Stomach smooth muscle (tissue), 2 donors: ENCODE measurements around the gene TMEM51.

Source experiments
- H3K27ac ChIP-seq: one replicate; pipeline ENCODE4 v1.7.0; 2013; ENCODE audit warnings: mild to moderate bottlenecking, low read length, inconsistent platforms
- H3K27me3 ChIP-seq, 2 donors: one replicate each; pipeline ENCODE4 v1.7.0; 2013; ENCODE audit warnings: low read length in 2 of 2; ENCODE audit not compliant: insufficient read depth in 2 of 2, control insufficient read depth in 1 of 2
- H3K36me3 ChIP-seq, 2 donors: one replicate each; pipeline ENCODE4 v1.7.0; 2013; ENCODE audit warnings: low read length in 2 of 2; ENCODE audit not compliant: control insufficient read depth in 2 of 2, insufficient read depth in 2 of 2
- H3K4me1 ChIP-seq: one replicate; pipeline ENCODE4 v1.7.0; 2013; ENCODE audit warnings: low read length; ENCODE audit not compliant: control insufficient read depth, insufficient read depth
- H3K4me3 ChIP-seq, 2 donors: one replicate each; pipeline ENCODE4 v1.7.0; 2013; ENCODE audit warnings: low read length in 2 of 2
- H3K9ac ChIP-seq, 2 donors: one replicate each; pipeline ENCODE4 v1.7.0; 2013; ENCODE audit warnings: low read length in 2 of 2, mild to moderate bottlenecking in 1 of 2
- H3K9me3 ChIP-seq, 2 donors: one replicate each; pipeline ENCODE4 v1.7.0; 2013; ENCODE audit warnings: low read length in 2 of 2; ENCODE audit not compliant: control insufficient read depth in 2 of 2
- donor health status: healthy.
- donor health status: Pancreatic carcinoma.

The TMEM51 gene

GRCh38 chr1:15115542-15116330, 37.8 kb upstream of the TMEM51 start:
- Histone ChIP-seq H3K4me1 (no peaks in the 10 kb centered on the region), H3K4me3 (no peak overlapping the region), H3K27me3 (no peaks in the 10 kb centered on the region), H3K9me3 (no peaks in the 10 kb centered on the region), H3K9ac (no peak overlapping the region), H3K27ac (no peak overlapping the region), H3K36me3 (no peaks in the 10 kb centered on the region)

GRCh38 chr1:15116966-15117365, 36.6 kb upstream of the TMEM51 start:
- Histone ChIP-seq H3K27me3 (no peaks in the 10 kb centered on the region), H3K4me3 (no peak overlapping the region), H3K27ac (no peak overlapping the region), H3K9ac (no peak overlapping the region), H3K36me3 (no peaks in the 10 kb centered on the region), H3K9me3 (no peaks in the 10 kb centered on the region), H3K4me1 (no peaks in the 10 kb centered on the region)

- H3K36me3 ChIP-seq, result no peaks in the 10 kb centered on the region
- H3K27ac ChIP-seq, result no peak overlapping the region
- no peaks in the 10 kb centered on the region for H3K4me1 ChIP-seq
- H3K9ac ChIP-seq, result no peak overlapping the region
- H3K4me3 ChIP-seq, result no peak overlapping the region
- H3K27me3 ChIP-seq, result no peaks in the 10 kb centered on the region
- H3K9me3 ChIP-seq, result no peaks in the 10 kb centered on the region
Observed at GRCh38 chr1:15117671-15118325, 35.7 kb upstream of the TMEM51 start.

- Histone ChIP-seq H3K4me1 (no peaks in the 10 kb centered on the region), H3K9ac (no peak overlapping the region), H3K36me3 (no peaks in the 10 kb centered on the region), H3K9me3 (no peaks in the 10 kb centered on the region), H3K4me3 (no peak overlapping the region), H3K27ac (no peak overlapping the region), H3K27me3 (no peaks in the 10 kb centered on the region)
Observed at GRCh38 chr1:15118579-15118978, 35.0 kb upstream of the TMEM51 start.

- Histone ChIP-seq H3K9me3 (no peaks in the 10 kb centered on the region), H3K27ac (no peak overlapping the region), H3K4me3 (no peak overlapping the region), H3K36me3 (no peaks in the 10 kb centered on the region), H3K9ac (no peak overlapping the region), H3K27me3 (no peaks in the 10 kb centered on the region), H3K4me1 (no peaks in the 10 kb centered on the region)
Observed at GRCh38 chr1:15120251-15120945, 33.1 kb upstream of the TMEM51 start.

- Histone ChIP-seq H3K4me1 (no peaks in the 10 kb centered on the region), H3K4me3 (no peak overlapping the region), H3K27ac (no peak overlapping the region), H3K9ac (no peak overlapping the region), H3K36me3 (no peaks in the 10 kb centered on the region), H3K9me3 (no peaks in the 10 kb centered on the region), H3K27me3 (no peaks in the 10 kb centered on the region)
Observed at GRCh38 chr1:15122331-15122730, 31.2 kb upstream of the TMEM51 start.

- no peak overlapping the region for H3K27ac ChIP-seq
- H3K27me3 ChIP-seq, result no peaks in the 10 kb centered on the region
- no peak overlapping the region for H3K4me3 ChIP-seq
- H3K9ac ChIP-seq, result no peak overlapping the region
- H3K4me1 ChIP-seq, result no peaks in the 10 kb centered on the region
- no peaks in the 10 kb centered on the region for H3K9me3 ChIP-seq
- no peaks in the 10 kb centered on the region for H3K36me3 ChIP-seq
Observed at GRCh38 chr1:15123270-15123669, 30.3 kb upstream of the TMEM51 start.

- Histone ChIP-seq H3K4me3 (no peak overlapping the region), H3K36me3 (no peaks in the 10 kb centered on the region)
Observed at GRCh38 chr1:15123925-15124324, 29.6 kb upstream of the TMEM51 start.

GRCh38 chr1:15124362-15125100, 29.0 kb upstream of the TMEM51 start:
- no peak overlapping the region for H3K9ac ChIP-seq
- H3K36me3 ChIP-seq, result no peaks in the 10 kb centered on the region
- H3K4me1 ChIP-seq, result no peaks in the 10 kb centered on the region
- H3K9me3 ChIP-seq, result no peaks in the 10 kb centered on the region
- no peak overlapping the region for H3K4me3 ChIP-seq
- H3K27me3 ChIP-seq, result no peaks in the 10 kb centered on the region
- H3K27ac ChIP-seq, result no peak overlapping the region

More at GRCh38 chr1:15123925-15124324, 29.6 kb upstream of the TMEM51 start:
- Histone ChIP-seq H3K27ac (no peak overlapping the region), H3K4me1 (no peaks in the 10 kb centered on the region), H3K9me3 (no peaks in the 10 kb centered on the region), H3K27me3 (no peaks in the 10 kb centered on the region), H3K9ac (no peak overlapping the region)

GRCh38 chr1:15125101-15125745, 28.3 kb upstream of the TMEM51 start:
- Histone ChIP-seq H3K4me3 (no peak overlapping the region), H3K9me3 (no peaks in the 10 kb centered on the region), H3K27me3 (no peaks in the 10 kb centered on the region), H3K4me1 (no peaks in the 10 kb centered on the region), H3K36me3 (no peaks in the 10 kb centered on the region), H3K9ac (no peak overlapping the region), H3K27ac (no peak overlapping the region)
